Central memory CD8-positive, alpha-beta T cell (primary cell): Measurements from ENCODE around the gene LZTFL1.

ENCODE experiments used
- ATAC-seq: fragments of 150-1000 bp; cut with Tn5 transposase; replicated peaks from 2 replicates; pipeline ENCODE4 v1.10.0; 2022; ENCODE audit warnings: mild to moderate bottlenecking, moderate FRiP score, moderate number of reproducible peaks; ENCODE audit not compliant: poor library complexity, severe bottlenecking; ENCODE audit errors: extremely low read depth
- DNase-seq, 2 donors: peaks; one replicate each; pipeline ENCODE4 v3.0.0; 2021; ENCODE audit warnings: low spot score in 2 of 2
- H3K27ac Mint-ChIP-seq: one replicate; pipeline ENCODE4 v1.8.0; 2022; ENCODE audit warnings: low read depth, mild to moderate bottlenecking, moderate library complexity, mixed read lengths
- H3K27me3 Mint-ChIP-seq: one replicate; pipeline ENCODE4 v1.8.0; 2022; ENCODE audit warnings: mixed read lengths
- H3K36me3 Mint-ChIP-seq: one replicate; pipeline ENCODE4 v1.8.0; 2022; ENCODE audit warnings: mild to moderate bottlenecking, moderate library complexity, mixed read lengths; ENCODE audit not compliant: insufficient read depth
- H3K4me1 Mint-ChIP-seq: one replicate; pipeline ENCODE4 v1.8.0; 2022; ENCODE audit warnings: mixed read lengths
- H3K4me3 Mint-ChIP-seq: one replicate; pipeline ENCODE4 v1.8.0; 2022; ENCODE audit warnings: mild to moderate bottlenecking, moderate library complexity, mixed read lengths
- H3K9me3 Mint-ChIP-seq: one replicate; pipeline ENCODE4 v1.8.0; 2022; ENCODE audit warnings: mixed read lengths

The LZTFL1 gene

DNA sequence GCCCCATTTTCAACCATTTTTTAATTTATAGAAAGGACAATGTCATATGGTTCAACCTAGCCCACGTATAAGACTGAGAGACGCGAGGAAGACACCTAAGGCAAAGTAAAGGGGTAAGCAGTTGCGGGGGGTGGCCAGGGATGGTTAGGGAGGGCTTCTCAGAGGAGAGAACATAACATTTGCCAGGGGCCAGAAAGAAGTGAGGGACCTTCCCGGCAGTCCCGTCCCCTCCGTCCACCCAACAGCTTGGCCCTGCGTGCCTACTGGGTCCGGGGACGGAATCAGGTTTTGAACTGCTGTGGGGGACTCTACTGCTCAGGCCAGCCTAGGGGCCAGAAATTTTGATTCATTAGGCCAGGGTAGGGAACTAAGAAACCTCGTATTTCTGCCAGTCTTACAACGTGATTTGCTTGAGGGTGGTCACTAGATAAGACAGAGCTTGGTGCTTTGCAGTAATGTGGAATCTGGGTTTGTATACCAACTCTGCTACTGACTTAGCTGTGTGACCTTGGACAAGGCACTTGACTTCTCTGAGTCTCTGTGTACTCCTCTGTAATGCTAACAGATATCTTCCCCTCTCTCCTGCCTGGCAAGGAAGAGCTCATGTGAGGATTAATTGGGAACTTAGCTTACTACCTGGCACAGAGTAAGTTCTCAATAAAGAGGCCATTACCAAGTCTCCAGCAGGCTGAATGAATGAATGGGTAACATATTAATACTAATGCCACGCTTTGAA lies 44.8 kb downstream of the LZTFL1 start:
- DNase-seq, result no peak
- peaks cover 15% of the 10 kb centered on the region for H3K4me1 Mint-ChIP-seq
- ATAC-seq, result no peak
- no peaks in the 10 kb centered on the region for H3K9me3 Mint-ChIP-seq
- peak overlapping the region; percentile 73 for H3K4me3 Mint-ChIP-seq
- no peak overlapping the region for H3K27ac Mint-ChIP-seq
- peaks cover 61% of the 10 kb centered on the region for H3K27me3 Mint-ChIP-seq
- H3K36me3 Mint-ChIP-seq, result no peaks in the 10 kb centered on the region

DNA sequence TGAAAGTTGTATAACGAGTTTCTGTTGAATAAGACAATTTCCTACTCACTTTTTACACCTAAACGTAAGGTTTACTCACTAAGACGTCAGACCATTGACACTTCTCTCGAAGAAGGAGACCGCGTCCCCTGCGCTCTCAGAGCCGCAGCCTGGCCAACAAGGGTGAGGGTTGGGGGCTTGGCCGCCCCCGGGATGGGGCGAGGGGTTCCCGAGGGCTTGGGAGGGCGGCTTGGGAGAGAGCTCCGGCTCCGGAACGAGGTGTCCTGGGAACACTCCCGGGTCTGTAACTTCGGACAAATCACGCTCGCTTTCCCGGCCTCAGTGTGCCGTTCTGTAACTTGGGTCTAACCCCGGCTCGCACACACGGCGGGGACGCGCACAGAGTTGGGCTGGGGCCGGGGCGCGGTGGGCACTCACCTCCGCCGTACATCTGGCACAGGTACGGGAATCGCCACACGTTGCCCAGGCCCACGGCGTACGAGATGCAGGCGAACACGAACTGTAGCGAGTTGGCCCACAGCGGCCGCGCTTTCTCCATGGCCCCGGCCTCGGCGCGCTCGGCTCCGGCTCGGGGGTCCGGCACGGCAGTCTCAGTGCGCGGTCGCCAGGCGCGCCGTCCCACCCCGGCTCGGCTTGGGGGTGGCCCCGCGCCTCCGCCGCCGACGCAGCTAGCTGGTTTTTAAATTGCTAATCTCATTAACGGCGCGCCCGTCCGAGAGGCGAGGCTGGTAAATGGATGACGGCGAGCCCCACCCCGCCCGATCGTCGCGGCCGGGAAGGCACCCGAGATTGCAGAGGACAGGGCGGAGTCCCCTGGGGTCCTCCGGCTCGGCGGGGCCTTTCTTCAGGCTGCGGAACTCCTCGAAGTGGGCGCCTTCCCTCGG lies 45.8 kb downstream of the LZTFL1 start, which contains the start of gene SLC6A20:
SLC6A20 (minus strand) TSS at position 655 of the 884 bp plus-strand sequence; CDS start at position 538, 117 bp downstream.
- no peak for DNase-seq
- Mint-ChIP-seq H3K27me3 (peaks cover 70% of the 10 kb centered on the region), H3K4me1 (peaks cover 15% of the 10 kb centered on the region), H3K4me3 (peak within 1 kb of the TSS; percentile 73), H3K27ac (no peak within 1 kb of the TSS), H3K36me3 (no peaks in the 10 kb centered on the region), H3K9me3 (no peaks in the 10 kb centered on the region)
- peak; percentile 67 for ATAC-seq

DNA sequence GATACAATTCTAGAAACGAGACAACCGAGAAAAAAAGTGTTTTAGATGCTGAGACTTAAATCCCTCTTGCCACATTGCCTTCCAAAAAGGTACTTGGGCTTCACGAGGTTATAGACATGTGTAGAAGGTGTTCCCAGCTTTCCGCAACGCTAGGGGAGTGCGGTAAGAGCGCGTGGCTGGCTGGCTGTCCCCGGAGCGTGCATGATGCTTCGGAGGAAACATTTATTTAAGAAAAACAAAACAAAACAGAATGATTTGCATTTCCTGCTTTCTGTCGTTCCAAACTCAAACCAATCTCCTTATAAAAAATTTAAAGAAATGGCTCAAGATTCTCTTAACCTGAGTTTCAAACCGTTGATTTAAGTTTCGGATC lies 46.4 kb downstream of the LZTFL1 start:
- Mint-ChIP-seq H3K27ac (no peak overlapping the region), H3K4me1 (peaks cover 15% of the 10 kb centered on the region), H3K27me3 (peaks cover 76% of the 10 kb centered on the region), H3K36me3 (no peaks in the 10 kb centered on the region), H3K9me3 (peaks cover 2% of the 10 kb centered on the region), H3K4me3 (peak overlapping the region; percentile 73)
- ATAC-seq (no peak), DNase-seq (no peak)

DNA sequence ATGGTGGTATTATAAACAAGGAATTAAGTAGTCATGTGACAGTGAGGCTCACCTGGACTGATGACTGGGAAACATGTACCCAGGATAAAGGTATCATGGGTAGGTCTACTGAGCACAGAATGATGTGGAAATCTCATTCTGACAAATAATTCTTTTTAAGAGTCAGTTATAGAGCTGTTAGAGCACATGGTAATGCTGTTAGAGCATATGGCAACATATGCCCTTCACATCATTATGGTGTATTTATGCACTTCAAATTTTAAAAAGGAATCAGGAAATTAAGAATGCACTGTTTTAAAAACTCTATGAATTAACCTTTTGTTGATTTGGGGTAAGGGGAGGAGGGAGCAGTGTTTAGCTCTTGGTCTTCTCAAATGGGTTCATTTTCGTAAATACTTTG lies 47.3 kb downstream of the LZTFL1 start:
- ATAC-seq (no peak), DNase-seq (no peak)
- Mint-ChIP-seq H3K4me1 (peaks cover 15% of the 10 kb centered on the region), H3K36me3 (no peaks in the 10 kb centered on the region), H3K9me3 (peaks cover 9% of the 10 kb centered on the region), H3K4me3 (no peak overlapping the region), H3K27me3 (peaks cover 81% of the 10 kb centered on the region), H3K27ac (no peak overlapping the region)

DNA sequence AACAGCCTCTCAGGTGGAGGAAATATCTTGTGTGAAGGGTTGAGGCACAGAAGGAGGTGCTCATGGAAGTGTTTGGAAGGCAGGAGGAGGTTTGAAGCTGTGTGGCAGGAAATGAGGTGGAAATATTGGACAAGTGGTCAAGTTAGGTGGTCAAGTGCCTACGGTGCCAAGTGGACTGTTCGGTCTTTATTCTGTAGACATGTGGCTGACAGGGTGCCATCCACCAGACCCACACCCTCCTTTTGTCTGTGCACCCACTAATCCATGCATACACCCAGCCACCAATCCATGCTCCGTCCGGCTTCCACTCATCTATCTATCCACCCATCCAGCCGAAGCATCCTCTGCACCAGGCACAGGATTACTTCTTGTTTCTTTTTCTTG lies 47.8 kb downstream of the LZTFL1 start:
- Mint-ChIP-seq H3K27ac (no peak overlapping the region), H3K9me3 (peaks cover 9% of the 10 kb centered on the region), H3K4me1 (peaks cover 15% of the 10 kb centered on the region), H3K36me3 (no peaks in the 10 kb centered on the region), H3K27me3 (peaks cover 77% of the 10 kb centered on the region), H3K4me3 (no peak overlapping the region)
- ATAC-seq (no peak), DNase-seq (no peak)

DNA sequence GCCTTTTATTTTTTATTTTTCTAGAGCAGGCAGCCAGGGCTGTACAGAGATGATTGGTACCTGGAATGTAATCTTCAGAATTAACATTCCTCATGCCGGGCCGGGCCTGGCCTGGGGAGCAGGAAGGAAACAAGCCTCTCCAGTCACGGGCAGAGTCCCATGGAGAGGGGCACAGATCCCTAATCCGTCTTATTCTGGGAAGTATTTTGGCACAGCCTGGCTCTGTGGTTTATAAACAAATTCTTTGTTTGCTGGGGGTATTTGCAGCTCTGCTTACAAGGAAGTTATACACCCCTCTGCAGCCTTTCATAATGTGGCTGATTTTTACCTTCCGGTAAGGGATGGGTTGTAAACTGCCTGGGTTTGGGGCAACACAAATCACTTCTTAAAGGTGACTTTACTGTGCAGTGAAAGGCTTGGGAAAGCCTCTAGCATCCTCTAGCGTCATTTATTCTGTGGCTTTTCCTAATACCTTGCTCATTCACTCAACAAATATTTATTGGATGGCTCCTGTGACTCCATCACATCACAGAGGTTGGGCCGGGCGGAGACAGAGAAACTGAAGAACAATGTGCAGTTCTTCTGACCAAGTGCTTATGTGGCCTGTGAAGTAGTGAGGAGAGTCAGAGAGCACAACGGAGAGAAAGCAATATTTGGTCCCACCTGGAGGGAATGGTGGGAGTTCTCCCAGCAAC lies 48.3 kb downstream of the LZTFL1 start:
- peaks cover 72% of the 10 kb centered on the region for H3K27me3 Mint-ChIP-seq
- no peaks in the 10 kb centered on the region for H3K36me3 Mint-ChIP-seq
- no peak for DNase-seq
- H3K4me3 Mint-ChIP-seq, result no peak overlapping the region
- H3K4me1 Mint-ChIP-seq, result peaks cover 15% of the 10 kb centered on the region
- H3K27ac Mint-ChIP-seq, result no peak overlapping the region
- no peak for ATAC-seq
- peaks cover 9% of the 10 kb centered on the region for H3K9me3 Mint-ChIP-seq

DNA sequence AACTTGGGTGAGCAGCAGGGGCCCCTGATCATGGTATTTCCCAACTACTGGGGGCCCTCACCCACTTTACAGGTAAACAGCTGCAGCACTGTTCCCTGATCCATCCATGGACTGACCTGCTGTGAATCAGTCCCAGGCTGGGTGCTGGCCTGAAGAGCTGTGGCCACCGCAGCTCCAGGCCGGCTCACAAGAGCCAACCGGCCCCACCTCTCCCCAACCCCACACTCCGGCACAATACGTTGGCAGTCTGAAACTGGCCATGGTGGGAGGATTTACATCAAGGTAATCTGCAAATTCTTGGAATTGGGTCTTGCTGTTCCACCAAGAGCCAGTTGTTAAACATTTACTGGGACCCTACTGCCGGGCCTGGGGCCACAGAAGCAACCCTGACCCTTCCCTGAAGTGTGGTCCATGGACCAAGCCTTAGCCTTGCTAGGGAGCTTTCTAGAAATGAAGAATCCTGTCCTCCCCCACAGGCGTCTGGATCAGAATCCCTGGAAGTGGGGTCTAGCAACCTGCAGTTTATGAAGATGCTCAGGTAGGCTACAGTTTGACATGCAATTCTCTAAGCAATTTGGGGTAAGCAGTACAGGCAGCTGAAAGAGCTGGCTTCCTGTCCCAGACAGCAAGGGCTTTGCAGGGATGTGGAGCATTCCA lies 49.3 kb downstream of the LZTFL1 start:
- DNase-seq, result no peak
- no peak for ATAC-seq
- H3K4me3 Mint-ChIP-seq, result no peak overlapping the region
- peaks cover 15% of the 10 kb centered on the region for H3K4me1 Mint-ChIP-seq
- H3K9me3 Mint-ChIP-seq, result peaks cover 9% of the 10 kb centered on the region
- H3K36me3 Mint-ChIP-seq, result no peaks in the 10 kb centered on the region
- no peak overlapping the region for H3K27ac Mint-ChIP-seq
- H3K27me3 Mint-ChIP-seq, result peaks cover 66% of the 10 kb centered on the region

DNA sequence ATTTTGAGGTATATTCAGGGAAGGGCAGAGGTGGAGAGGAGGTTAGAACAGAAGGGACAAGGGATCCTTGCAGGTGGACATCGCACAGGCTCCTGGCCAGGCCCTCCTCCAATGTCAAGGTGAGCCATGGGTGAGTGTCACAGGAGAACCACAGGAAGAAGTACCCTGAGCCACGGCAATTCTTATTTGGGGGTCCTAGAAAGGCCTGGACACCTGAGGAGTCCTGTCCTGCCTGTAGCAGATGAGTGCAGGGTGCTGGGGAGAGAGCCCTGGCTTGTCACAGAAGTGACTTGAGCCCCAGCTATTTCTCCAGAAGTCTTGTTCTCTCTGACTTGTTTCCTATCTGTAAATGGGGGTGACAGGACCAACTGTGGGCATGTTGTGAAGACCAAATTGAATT lies 49.9 kb downstream of the LZTFL1 start:
- Mint-ChIP-seq H3K27ac (no peak overlapping the region), H3K9me3 (peaks cover 9% of the 10 kb centered on the region)

DNA sequence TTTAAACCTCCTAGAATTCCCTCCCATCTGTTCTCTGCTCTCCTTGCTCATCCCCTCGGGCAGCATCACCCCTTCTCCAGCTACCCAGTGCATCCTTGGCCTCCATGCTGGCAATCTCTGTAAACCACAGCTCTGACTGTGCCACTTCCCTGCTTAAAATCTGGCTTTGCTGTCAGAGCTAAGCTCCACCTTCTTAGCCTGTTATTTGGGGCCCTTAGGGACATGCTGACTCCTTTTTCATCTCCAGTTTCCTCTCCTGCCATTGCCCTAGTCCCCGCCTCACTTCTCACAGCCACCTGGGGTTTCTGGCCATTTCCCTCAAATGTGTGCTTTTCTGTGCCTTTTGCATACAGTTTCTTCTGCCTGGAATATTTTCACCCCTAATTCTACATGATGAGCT lies 51.3 kb downstream of the LZTFL1 start:
- Mint-ChIP-seq H3K4me3 (no peak overlapping the region), H3K36me3 (no peaks in the 10 kb centered on the region), H3K4me1 (peaks cover 5% of the 10 kb centered on the region), H3K27ac (no peak overlapping the region), H3K27me3 (peaks cover 47% of the 10 kb centered on the region), H3K9me3 (peaks cover 9% of the 10 kb centered on the region)
- ATAC-seq, result no peak
- no peak for DNase-seq

More for the DNA sequence above, 49.9 kb downstream of the LZTFL1 start:
- H3K27me3 Mint-ChIP-seq, result peaks cover 60% of the 10 kb centered on the region
- no peak for DNase-seq
- H3K4me1 Mint-ChIP-seq, result peaks cover 14% of the 10 kb centered on the region
- H3K36me3 Mint-ChIP-seq, result no peaks in the 10 kb centered on the region
- ATAC-seq, result no peak
- H3K4me3 Mint-ChIP-seq, result no peak overlapping the region

DNA sequence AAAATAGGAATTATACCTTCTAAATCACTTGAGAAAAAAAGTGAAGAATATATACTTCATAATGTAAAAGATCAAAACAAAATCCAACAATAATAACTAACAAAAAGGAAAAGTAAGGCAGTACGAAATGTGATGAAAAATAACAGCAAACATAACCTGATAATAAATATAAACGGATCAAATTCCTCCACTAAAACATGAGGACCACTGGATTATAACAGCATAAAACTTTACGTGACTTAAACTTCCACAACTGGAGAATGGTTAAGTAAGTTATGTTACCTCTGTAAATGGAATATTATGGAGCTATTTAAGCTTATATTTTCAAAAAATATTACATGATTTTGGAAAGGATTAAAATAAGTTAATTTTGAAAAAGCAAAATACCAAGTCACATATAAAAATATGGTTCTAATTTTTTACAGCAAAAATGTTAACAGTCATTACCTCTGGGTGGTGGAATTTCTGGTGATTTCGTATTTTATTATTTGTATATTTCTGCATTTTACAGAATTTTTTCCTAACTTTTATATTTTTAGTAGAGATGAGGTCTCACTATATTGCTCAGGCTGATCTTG lies 52.6 kb downstream of the LZTFL1 start:
- Mint-ChIP-seq H3K4me3 (no peak overlapping the region), H3K36me3 (no peaks in the 10 kb centered on the region), H3K9me3 (peaks cover 9% of the 10 kb centered on the region), H3K4me1 (no peaks in the 10 kb centered on the region), H3K27me3 (peaks cover 34% of the 10 kb centered on the region), H3K27ac (no peak overlapping the region)
- no peak for DNase-seq
- ATAC-seq, result no peak

DNA sequence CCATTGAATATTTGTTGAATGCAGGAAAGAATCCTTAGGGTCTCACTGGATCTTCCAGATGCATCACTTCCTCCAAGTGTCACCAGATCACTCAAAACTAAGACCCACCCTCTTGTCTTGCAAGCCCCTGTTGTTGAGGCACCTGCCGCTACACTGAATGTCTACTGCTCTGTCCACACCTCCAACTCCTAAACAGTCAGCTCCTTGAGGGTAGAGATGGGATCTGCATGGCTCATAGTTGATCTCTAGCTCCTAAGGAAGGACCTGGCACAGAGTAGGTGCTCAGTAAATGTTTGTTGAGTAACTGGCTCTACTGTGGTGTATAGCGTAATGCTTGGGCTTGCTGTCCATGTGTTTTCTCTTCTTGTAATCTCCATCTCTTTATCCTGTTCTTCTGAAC lies 54.4 kb downstream of the LZTFL1 start:
- ATAC-seq (no peak), DNase-seq (no peak)
- H3K27ac Mint-ChIP-seq, result no peak overlapping the region
- peaks cover 9% of the 10 kb centered on the region for H3K9me3 Mint-ChIP-seq
- no peak overlapping the region for H3K4me3 Mint-ChIP-seq
- no peaks in the 10 kb centered on the region for H3K36me3 Mint-ChIP-seq
- H3K4me1 Mint-ChIP-seq, result no peaks in the 10 kb centered on the region
- peaks cover 25% of the 10 kb centered on the region for H3K27me3 Mint-ChIP-seq
